Epithelial cell of esophagus (primary cell): Measurements from ENCODE around the gene ARID5B.
A peak's percentile ranks its signal among the peaks of the same experiment; 100 is the strongest.

Experiments used
- DNase-seq: peaks from one replicate; pipeline ENCODE4 v3.0.0; 2010; ENCODE audit warnings: low read depth
- H3K4me3 ChIP-seq: 2 replicates; pipeline ENCODE4 v1.5.1; 2011; ENCODE audit warnings: mild to moderate bottlenecking, low read length, control low read depth
- CTCF ChIP-seq: IDR thresholded peaks from 2 replicates; pipeline ENCODE4 v1.5.1; 2011; ENCODE audit warnings: low read depth, mild to moderate bottlenecking, low read length, control low read depth, inconsistent platforms; ENCODE audit not compliant: insufficient read depth; ENCODE audit errors: missing control alignments

ARID5B gene

GRCh38 chr10:62082729-62083411 is 181.4 kb downstream of the ARID5B start:
- no peak overlapping the region for H3K4me3 ChIP-seq
- no peak for TF ChIP-seq CTCF
- DNase-seq = peak; percentile 46

DNA sequence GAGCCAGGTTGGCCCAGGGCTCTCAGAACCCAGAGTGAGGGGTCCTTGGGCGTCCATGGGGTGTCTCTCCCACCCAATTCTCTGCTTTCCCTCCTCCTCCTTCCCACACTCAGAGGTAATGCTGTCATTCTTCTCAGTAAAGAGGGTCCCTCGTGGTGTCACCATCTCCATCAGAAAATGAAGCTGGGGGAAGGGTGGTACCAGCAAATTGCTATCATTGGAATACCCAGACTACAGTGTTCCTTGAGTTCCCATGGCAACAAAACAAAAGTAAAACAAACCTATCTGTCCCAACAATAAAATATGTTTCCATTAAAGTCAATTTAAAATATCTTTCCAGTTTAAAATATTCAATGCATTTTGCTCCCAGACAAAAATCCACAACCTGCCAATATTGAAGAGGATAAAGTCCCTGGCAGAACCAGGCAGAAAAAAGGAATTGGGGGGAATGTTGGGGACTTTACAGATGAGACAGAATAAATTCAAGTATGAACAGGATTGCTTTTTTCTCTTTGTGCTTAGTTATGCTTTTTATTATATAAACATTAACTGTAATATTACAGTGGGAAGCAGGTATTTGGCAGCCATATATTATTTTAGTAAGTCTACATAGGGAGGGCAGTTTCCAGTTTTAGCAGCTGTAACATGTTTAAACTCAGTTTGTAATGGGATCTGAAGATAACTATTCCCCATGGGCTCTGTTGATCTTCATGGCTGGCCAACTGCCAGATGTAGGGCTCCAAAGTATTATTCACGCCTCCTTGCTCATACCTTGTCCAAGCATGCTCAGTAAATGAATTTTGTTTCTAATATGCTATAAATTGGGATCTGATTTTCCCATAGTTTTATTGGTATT is 182.1 kb downstream of the ARID5B start:
- TF ChIP-seq CTCF = no peak
- peak; percentile 94 for DNase-seq
- no peak overlapping the region for H3K4me3 ChIP-seq

DNA sequence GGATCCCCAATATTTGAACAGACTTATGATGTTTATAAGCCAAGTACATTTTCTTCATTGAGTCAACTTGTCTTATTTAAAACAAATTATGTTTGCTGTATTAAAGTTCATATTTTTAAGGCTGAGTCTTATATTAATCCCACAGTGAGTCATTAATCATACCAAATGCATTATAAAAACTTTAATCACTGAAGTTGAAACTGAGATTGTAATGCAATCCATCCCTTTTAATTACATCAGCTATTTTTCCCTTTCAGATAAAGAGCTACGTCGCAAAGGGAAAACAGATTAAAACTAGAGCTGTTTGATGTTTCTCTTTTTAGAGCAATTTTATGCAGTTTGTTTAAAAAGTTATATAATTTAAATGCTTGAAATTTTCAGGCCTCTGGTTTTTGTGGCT is 183.0 kb downstream of the ARID5B start:
- H3K4me3 ChIP-seq = no peak overlapping the region
- TF ChIP-seq CTCF = no peak
- DNase-seq = peak; percentile 72

GRCh38 chr10:62085404-62085803 is 183.9 kb downstream of the ARID5B start:
- TF ChIP-seq CTCF = no peak
- H3K4me3 ChIP-seq = no peak overlapping the region
- no peak for DNase-seq

- DNase-seq = no peak
- no peak overlapping the region for H3K4me3 ChIP-seq
- TF ChIP-seq CTCF = no peak
These were observed 184.3 kb downstream of the ARID5B start for GRCh38 chr10:62085821-62086220.

GRCh38 chr10:62087329-62087728 is 185.8 kb downstream of the ARID5B start:
- DNase-seq = no peak
- H3K4me3 ChIP-seq = no peak overlapping the region
- no peak for TF ChIP-seq CTCF
